Measurements from ENCODE around the gene TOX3.

The TOX3 gene

GRCh38 chr16:52547004-52547833 is at the start of gene TOX3:
TOX3 (minus strand) TSS chr16:52547143; CDS start chr16:52546723, 420 bp downstream.
- no peak for DNase-seq (ENCODE audit: low read depth)

GRCh38 chr16:52592778-52593177 is 45.8 kb upstream of the TOX3 start:
- no peak for DNase-seq (ENCODE audit: low read depth)

- DNase-seq (ENCODE audit: low read depth) = no peak
Observed at GRCh38 chr16:52591934-52592592, 45.1 kb upstream of the TOX3 start.

- no peak for DNase-seq (ENCODE audit: low read depth)
Observed at GRCh38 chr16:52591471-52591870, 44.5 kb upstream of the TOX3 start.

GRCh38 chr16:52586159-52586558 is 39.2 kb upstream of the TOX3 start:
- DNase-seq (ENCODE audit: low read depth) = no peak

- no peak for DNase-seq (ENCODE audit: low read depth)
Observed at GRCh38 chr16:52584354-52585320, 37.7 kb upstream of the TOX3 start.

GRCh38 chr16:52581530-52581929 is 34.6 kb upstream of the TOX3 start:
- DNase-seq (ENCODE audit: low read depth) = no peak

GRCh38 chr16:52580488-52580887 is 33.5 kb upstream of the TOX3 start:
- no peak for DNase-seq (ENCODE audit: low read depth)

GRCh38 chr16:52578829-52579498 is 32.0 kb upstream of the TOX3 start:
- DNase-seq (ENCODE audit: low read depth) = no peak

- no peak for DNase-seq (ENCODE audit: low read depth)
Observed at GRCh38 chr16:52578007-52578828, 31.3 kb upstream of the TOX3 start.

- DNase-seq (ENCODE audit: low read depth) = no peak
Observed at GRCh38 chr16:52577130-52577706, 30.3 kb upstream of the TOX3 start.

GRCh38 chr16:52573365-52574299 is 26.7 kb upstream of the TOX3 start:
- DNase-seq (ENCODE audit: low read depth) = no peak

GRCh38 chr16:52572656-52573055 is 25.7 kb upstream of the TOX3 start:
- DNase-seq (ENCODE audit: low read depth) = no peak

- DNase-seq (ENCODE audit: low read depth) = no peak
Observed at GRCh38 chr16:52570495-52571091, 23.6 kb upstream of the TOX3 start.

GRCh38 chr16:52569701-52570100 is 22.8 kb upstream of the TOX3 start:
- no peak for DNase-seq (ENCODE audit: low read depth)

- no peak for DNase-seq (ENCODE audit: low read depth)
Observed at GRCh38 chr16:52568983-52569690, 22.2 kb upstream of the TOX3 start.

- DNase-seq (ENCODE audit: low read depth) = no peak
Observed at GRCh38 chr16:52568495-52568894, 21.6 kb upstream of the TOX3 start.

- DNase-seq (ENCODE audit: low read depth) = no peak
Observed at GRCh38 chr16:52567193-52567592, 20.2 kb upstream of the TOX3 start.
